Stimulated activated CD8-positive, alpha-beta memory T cell treated with anti-CD3 and anti-CD28 coated beads, Interleukin-12 subunit alpha, Interleukin-12 subunit beta, amount 100 ng/mL, for 4 hours (primary cell): Measurements from ENCODE around the gene AGRP.

Experiments
- DNase-seq: peaks from one replicate; pipeline ENCODE4 v3.0.0-alpha.2; 2020; ENCODE audit warnings: low read depth

AGRP gene

DNA sequence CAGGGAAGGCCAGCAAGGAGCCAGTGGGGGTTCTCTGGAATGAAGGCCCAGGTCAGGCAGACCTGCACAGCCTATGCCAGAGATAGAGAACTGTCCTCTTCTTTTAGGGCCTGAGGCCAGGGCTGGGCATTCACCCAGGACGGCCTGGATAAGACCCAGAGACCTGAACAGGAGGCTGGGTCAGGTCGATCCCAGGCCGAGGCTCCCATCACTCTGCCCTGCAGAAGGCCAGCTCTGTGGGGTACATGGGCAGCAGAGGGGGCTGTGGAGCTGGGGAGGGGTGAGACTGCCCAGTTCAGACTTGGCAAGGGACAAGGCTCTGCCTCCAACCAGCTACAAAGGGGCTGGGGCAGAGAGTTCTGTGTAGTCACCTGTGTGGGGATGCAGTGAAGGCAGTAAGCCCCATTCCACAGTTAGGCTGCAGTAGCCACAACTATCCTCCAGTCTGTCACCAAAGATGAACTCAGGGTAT, 37.9 kb downstream of the AGRP start:
- DNase-seq = no peak

DNA sequence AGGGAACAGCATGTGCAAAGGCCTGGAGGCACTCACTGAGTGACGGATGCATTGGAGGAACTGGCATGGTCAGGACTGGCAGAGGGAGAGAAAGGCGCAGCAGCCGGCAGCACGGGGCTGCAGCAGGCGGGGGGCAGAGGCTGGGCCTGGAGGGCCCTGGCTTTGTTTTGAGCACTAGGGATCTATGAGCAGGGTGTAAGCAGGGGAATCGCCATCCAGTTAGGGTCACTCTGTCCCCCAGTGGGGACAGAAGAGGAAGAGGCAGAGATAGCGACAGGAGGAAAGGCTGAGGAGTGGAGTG, 38.3 kb downstream of the AGRP start:
- no peak for DNase-seq

- DNase-seq = no peak
Measured at GRCh38 chr16:67444259-67445125, 38.9 kb downstream of the AGRP start.

- DNase-seq = no peak
Measured at GRCh38 chr16:67443265-67443664, 40.1 kb downstream of the AGRP start.

DNA sequence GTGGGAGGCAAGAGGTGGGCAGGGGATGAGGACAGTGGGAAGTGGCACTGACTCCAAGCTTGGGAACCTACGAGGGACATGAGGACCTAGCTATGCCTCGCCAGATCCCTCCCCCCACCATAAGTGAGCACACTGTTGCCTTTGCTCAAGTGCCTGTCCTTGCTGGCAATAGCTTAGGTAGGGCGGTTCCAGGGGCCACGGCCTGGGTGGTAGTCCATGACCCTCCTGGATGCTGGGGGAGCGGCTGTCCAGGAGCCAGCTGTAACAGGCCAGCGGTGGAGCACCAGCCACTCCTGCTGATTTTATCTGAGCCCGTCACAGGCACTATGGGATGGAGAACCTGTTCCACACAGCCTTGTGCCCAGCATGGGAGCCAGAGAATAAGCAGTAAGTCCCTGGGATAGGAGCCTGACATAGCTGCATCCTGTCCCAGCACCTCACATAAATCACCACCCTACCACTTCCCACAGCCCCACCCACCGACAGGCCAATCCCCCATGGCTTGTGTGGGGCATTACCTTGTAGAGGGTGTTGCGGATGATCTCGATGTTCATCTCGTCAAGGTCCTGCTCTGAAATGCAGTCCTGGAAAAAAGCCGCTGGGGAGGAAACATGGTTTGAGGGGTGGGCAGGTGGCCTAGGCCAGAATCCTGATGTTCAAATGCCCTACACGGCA, 40.6 kb downstream of the AGRP start:
- no peak for DNase-seq

DNA sequence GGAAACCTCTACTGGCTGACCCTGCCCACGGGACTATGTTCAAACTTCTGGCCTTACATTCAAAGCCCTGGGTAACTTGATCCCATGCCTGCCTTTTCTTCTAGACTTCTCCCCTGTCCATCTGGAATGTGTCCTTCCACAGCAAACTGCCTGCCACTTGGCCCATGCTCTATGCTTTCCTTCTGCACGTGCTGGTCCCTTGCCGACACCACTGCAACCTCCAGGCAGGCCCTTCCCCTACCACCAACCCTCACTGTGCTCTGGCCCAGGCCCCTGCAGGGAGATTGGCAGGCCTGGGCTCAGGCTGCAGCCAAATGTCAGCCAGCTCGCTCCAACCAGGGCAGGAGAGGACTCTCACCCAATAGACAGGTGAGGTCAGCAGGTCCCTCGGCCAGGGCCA, 41.4 kb downstream of the AGRP start:
- no peak for DNase-seq

GRCh38 chr16:67441271-67441753, 42.0 kb downstream of the AGRP start:
- DNase-seq = no peak

GRCh38 chr16:67438824-67439393, 44.4 kb downstream of the AGRP start:
- DNase-seq = no peak

GRCh38 chr16:67438098-67438791, 45.1 kb downstream of the AGRP start:
- DNase-seq = no peak

GRCh38 chr16:67437513-67437912, 45.8 kb downstream of the AGRP start:
- DNase-seq = no peak

- no peak for DNase-seq
Measured at GRCh38 chr16:67436640-67437193, 46.6 kb downstream of the AGRP start.

DNA sequence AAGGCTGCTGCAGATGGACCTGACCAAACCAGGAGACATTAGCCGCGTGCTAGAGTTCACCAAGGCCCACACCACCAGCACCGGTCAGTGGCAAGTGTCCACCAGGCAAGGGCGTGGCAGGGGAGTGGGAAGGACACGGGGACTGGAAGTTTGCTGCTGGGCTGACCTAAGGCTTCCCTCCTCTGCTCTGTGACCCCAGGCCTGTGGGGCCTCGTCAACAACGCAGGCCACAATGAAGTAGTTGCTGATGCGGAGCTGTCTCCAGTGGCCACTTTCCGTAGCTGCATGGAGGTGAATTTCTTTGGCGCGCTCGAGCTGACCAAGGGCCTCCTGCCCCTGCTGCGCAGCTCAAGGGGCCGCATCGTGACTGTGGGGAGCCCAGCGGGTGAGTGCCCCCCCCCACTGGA, 47.6 kb downstream of the AGRP start:
- DNase-seq = no peak

DNA sequence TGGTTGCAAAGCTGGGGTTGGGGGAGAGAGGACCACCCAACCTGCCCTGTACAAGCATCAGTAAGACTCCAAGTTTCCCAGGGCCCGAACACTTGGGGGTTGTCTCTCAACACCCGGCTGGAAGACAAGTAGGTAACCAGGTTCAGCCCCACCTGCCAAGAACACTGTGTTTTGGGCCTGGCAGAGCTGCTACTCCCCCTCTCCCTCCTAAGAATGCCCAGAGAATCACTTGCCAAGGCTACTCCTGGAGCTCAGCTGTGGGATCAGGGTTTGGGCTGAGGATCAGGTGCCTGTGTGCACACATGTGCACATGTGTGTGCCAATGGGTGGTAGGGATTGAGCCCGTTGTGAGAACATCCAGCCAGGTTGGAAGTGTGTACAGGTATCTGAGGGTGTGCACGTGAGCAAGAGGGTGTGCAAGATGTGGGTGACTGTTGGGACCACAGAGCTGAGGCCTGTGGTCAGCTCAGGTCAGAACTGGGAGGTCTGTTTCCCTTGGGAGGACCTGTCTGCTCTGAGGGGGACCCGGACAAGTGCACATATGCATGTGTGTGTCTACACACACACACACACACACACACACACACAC, 50.1 kb downstream of the AGRP start:
- DNase-seq = no peak
